ENCODE data around the gene ZNRF2.

DNA sequence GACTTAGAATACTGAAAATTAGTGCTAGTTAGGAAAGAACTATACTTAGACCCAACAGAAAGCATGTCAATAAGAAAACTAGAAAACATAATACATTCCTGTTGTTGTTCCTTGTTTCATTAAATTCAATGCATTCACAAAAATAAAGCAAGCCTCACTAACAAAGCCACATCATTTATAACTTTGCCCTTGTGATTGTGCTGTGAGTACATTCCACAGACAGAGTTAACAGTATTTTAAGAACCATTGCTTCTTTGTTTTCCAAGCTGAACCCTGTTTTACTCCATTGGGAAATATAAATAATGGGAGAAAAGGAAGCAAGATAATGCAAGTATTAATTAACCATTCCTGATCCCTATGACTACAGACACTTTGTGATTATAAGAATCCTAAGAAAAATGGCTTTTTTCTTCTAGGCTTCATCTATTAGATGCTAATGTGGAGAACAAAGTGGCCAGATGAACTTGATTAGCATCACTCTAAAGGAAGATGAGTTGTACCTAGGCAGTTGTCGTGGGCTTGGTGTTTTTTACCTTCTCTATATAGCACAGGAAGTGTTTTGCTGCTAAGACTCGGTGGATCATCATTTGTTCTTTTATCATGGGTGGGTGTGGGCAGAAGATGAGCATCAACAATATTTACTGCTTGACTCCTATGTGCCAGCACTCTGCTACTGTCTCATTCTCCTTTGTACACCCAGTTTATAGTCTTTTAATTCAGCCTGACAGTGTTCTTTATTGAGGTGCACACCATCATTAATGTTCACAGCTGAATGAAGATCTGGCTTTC lies 34.2 kb upstream of the ZNRF2 start:
- TF ChIP-seq CTCF (IDR thresholded peaks at IDR 0.05; ENCODE audit: insufficient read depth, low read length, poor library complexity, severe bottlenecking) = no peak
- TF ChIP-seq EZH2phosphoT487 (conservative IDR thresholded peaks at IDR 0.05; ENCODE audit: low read length) = no peak

All from SU-DHL-6 (cell line).